ENCODE results near the gene GBP3.
"Not testable (repeated sequence)": the region's sequence is repeated elsewhere in the genome, so short reads cannot be mapped to it uniquely, and the experiment has no call there.

GBP3 gene

DNA sequence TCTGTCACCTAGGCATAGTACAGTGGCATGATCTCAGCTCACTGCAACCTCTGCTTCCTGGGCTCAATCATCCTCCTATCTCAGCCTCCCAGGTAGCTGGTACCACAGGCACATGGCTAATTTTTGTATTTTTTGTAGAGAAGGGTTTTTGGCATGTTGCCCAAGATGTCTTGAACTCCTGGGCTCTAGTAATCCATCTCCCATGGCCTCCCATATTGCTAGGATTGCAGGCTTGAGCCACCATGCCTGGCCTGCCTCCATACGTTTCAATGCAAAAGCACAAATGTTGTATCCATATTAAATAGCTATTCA lies 17.6 kb upstream of the GBP3 start:
- DNase-seq: no peak

DNA sequence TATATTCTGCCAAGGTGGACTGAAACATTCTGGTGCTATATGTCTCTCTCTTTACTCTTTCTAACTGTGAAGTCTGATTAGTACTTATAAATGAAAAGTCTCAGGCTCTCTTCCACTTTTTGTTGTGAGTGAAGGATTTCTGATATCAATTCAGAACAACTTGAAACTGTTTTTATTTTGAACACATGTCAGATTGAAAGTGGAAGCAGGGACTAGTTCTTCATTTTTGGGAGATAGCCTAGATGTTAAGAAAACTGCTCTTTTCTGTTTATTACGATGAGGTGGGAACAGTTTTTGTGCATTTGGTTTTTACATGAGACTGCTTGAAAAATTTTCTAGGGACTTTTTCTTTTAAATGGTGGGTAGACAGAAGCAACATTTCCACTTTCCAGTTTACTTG lies 14.5 kb upstream of the GBP3 start:
- DNase-seq: no peak

DNA sequence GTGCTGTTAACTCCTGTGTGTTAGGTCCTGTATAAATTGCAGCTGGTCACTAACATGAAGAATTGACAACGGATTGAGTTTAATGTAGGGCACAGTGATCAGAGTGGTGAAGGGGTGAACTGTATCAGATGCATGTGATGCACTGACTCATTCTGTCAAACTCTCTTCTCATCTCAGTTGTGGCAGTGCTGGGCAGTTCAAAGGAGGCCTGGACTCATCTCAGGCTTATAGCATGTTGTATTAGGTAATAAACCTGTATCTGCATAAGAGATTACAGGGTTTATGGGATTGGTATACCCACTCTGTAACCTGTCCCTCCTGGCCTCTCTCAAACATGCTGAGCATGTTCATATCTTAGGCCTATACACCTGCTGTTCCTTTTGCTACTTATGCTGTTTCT lies 12.4 kb upstream of the GBP3 start:
- no peak for DNase-seq

DNA sequence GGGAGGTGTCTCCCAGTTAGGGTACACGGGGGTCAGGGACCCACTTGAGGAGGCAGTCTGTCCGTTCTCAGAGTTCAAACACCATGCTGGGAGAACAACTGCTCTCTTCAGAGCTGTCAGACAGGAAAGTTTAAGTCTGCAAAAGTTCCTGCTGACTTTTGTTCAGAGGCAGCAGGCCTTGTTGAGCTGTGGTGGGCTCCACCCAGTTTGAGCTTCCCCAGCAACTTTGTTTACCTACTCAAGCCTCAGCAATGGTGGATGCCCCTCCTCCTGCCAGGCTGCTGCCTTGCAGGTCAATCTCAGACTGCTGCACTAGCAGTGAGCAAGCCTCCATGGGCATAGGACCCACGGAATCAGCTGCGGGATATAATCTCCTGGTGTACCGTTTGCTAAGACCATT lies 11.3 kb upstream of the GBP3 start:
- DNase-seq: not testable (repeated sequence)

DNA sequence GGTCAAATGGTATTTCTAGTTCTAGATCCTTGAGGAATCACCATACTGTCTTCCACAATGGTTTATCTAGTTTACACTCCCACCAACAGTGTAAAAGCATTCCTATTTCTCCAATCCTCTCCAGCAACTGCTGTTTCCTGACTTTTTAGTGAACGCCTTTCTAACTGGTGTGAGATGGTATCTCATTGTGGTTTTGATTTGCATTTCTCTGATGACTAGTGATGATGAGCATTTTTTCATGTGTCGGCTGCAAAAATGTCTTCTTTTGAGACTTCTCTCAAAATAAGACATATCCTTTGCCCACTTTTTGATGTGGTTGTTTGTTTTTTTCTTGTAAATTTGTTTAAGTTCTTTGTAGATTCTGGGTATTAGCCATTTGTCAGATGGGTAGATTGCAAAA lies 6.4 kb upstream of the GBP3 start:
- DNase-seq: not testable (repeated sequence)

DNA sequence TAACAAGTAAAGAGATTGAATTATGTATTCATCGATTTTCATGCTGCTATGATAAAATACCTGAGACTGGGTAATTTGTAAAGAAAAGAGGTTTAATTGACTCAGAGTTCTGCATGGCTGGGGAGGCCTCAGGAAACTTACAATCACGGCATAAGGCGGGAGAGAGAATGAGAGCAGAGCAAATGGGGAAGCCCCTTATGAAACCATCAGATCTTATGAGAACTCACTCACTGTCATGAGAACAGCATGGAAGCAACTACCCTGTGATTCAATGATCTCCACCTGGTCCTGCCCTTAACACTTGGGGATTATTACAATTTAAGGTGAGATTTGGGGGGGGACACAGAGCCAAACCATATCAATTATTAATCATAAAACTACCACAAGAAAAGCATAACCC lies 3.3 kb upstream of the GBP3 start:
- DNase-seq: no peak

DNA sequence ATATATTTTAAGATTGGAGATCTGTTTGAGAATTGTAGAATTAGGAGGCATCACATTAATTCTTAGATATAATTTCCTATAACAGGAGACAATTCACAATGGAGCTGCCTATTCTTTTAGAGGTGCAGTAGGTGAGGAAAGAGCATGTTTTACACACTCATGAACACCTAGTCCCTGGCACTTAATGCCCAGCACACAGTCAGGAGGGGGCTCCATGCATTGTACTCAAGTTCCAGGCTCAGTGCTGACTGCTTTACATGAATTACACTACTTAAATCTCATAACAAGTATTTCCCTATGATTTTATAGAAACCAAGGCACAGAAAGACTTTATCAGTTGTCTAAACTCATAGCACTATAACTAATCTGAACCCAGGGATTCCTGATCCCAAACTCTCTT lies 360 bp upstream of the GBP3 start:
- DNase-seq: no peak

DNA sequence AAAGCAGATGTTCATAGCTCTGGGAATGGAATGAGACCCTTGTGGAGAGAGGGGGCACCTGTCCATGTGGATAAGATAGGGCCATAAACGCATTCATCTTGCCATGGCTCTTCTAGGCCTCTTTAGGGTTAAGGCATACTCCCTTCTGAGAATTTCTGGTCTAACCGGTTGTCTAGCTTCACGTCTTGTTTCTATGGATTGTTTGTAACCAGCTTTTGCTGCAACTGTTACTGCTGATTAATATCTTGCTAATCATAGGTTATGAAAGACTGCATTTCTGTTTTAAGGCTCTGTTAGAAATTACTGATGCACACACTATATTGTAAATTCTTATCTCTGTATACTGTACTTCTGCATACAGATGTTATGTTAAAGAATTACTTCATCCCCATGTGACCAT lies 4.3 kb downstream of the GBP3 start:
- not testable (repeated sequence) for DNase-seq

DNA sequence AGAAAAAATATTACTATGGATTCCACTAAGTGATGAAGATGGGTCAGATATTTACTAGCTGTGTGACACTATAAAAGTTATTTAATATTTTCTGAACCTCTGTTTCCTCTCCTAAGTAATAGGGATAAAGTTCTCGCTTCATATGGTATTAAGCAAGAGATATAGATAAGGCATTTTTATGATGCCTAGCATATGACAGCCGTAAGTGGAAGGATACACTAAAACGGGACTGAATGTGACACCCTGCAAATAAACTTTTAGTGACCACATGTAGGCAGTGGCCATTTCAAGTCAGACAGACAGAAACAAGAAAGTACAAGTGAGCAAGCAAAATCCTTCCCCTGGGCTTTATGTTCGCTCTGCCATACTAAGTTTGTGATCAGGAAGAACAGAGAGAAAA lies 14.2 kb downstream of the GBP3 start:
- no peak for DNase-seq

DNA sequence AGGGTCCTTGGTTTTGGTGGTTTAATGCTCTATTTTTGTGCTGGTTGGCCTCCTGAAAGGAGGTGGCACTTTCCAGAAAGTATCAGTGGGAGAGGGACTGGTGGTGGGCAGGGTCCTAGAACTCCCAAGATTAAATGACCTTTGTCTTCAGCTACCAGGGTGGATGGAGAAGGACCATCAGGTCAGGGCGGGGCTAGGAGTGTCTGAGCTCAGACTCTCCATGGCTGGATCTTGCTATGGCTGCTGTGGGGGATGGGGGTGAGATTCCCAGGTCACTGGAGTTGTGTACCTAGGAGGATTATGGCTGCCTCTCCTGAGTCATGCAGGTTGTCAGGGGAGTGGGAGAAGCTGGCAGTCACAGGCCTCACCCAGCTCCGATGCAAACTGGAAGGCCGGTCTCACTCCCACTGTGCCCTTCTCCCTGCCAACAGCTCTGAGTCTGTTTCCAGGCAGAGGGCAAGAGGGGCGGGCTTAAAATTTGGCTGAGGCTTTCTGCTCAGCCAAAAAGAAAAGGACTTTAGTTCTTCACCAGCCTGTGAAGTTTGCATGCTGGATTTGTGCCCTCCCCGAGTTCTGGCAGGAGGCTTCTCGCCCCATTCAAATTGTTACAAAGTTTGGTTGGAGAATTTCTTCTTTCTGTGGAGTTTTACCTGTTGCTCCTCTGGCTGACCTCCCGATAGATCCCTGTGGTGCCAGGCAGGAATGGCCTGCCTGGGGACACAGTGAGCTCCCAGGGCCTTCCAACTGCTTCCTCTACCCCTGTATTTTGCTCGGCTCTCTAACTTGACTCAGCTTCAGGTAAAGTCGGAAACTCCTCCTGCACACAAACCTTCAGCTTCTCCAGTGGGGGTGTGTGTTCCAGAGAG lies 17.1 kb downstream of the GBP3 start:
- DNase-seq: no peak

DNA sequence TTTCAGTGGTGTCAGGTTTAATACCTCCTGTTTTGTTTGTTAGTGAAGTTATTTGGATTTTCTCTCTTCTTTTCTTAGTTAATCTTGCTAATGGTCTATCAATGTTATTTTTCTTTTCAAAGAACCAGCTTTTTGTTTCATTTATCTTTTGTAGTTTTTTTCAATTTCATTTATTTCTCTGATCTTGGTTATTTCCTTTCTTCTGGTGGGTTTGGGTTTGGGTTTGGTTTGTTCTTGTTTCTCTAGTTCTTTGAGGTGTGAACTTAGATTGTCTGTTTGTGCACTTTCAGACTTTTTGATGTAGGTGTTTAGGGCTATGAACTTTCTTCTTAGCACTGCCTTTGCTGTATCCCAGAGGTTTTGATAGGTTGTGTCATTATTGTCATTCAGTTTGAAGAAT lies 20.5 kb downstream of the GBP3 start:
- DNase-seq: not testable (repeated sequence)

DNA sequence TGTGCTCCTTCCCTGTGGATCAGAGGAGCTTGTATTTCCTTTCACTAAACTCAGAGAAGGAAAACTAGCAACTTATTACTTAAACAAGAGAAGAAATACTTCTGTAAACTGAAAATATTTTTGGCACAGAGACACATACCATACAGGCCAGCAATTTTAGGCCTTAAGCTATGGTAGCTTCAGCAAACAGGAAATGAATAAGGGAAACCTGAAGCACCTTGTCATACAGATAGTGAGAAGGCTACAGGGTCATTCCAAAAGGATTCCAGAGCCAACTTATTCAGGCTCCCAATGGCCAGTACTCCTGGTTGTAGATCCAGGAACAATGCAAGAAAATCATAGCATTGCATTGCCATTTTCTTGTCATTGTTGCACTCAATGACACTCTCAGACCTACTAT lies 21.2 kb downstream of the GBP3 start:
- no peak for DNase-seq

DNA sequence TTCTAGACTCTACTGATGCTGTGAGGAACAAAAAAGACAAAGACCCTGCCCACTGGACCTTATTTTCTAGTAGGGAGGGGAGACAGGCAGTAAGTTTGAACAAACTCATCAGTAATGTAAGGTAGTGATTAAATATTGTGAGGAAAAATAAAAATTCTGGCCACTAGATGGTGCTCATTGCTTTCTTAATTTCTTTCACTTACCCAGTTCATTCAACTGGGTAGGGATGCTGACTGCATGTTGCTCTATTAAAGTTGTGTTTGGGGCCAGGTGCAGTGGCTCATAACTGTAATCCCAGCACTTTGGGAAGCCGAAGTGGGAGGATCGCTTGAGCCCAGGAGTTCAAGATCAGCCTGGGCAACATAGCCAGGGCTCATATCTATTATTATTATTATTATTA lies 23.9 kb downstream of the GBP3 start:
- no peak for DNase-seq

DNA sequence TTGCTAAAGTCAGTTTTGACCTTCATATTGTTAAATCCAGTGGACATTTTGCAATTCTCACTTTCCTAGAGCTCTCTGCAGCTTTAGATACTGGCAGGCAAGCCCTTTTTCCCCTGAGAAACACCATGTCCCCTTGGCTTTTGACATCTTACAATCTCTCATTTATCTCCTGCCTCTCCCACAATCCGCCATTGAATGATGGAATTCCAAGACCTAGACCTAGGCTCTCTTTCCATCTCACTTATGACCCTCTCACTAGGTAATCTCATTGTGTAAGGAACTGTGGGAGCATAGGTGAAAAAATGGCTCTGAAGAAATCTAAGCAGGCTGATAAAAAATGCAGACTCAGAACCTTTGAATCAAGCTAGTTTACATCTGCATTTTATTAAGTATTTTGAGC lies 32.2 kb downstream of the GBP3 start:
- DNase-seq: no peak

DNA sequence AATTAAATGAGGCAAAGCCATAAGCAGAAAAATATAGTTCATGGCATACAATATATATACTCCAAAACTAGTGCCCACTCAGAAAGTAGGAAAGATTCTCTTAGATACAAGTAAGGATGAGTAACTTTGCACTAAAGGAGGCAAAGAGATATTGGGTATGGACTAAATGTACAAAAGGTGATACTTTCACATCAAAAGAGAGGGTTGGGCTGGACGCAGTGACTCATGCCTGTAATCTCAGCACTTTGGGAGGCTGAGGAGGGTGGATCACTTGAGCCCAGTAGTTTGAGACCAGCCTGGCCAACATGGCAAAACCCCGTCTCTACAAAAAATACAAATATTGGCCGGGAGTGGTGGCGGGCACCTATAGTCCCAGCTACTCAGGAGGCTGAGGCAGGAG lies 37.0 kb downstream of the GBP3 start:
- no peak for DNase-seq

DNA sequence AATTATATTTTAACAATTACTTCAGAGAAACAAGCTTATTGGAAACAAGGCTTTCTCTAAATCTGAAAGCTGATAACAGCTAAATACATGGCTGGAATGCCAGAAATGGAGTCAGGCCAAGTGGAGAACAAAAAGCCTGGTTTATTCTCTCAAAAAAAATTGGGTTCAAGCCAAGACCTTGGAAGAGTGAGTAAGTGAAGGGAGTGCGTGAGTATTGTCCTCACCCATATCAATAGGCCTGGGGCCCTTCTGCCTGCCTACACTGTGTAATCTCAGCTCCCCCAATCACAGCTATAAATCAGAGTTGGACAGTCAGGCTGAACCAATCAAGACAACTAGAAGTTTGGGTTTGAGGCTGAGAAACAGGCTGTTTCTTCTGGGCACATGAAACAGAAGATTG lies 37.6 kb downstream of the GBP3 start:
- no peak for DNase-seq

DNA sequence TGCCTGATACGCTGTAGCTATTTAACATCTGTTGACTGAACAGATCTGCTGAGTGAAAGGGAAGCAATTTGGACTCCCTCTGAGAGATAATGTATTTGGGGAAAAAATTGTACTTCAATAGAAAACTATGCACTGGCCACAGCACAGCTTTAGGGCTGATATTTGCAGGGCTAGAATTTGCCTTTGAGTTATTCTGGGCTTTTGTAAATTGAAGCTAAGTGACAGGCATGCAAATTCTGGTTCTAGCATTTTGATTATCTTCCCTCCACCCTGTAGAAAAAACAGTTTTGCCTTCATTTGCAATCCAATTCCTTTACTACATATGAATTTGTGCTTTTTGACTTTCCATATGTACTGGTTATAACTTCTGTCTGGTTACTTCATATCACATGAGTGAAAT lies 38.1 kb downstream of the GBP3 start:
- DNase-seq: no peak

DNA sequence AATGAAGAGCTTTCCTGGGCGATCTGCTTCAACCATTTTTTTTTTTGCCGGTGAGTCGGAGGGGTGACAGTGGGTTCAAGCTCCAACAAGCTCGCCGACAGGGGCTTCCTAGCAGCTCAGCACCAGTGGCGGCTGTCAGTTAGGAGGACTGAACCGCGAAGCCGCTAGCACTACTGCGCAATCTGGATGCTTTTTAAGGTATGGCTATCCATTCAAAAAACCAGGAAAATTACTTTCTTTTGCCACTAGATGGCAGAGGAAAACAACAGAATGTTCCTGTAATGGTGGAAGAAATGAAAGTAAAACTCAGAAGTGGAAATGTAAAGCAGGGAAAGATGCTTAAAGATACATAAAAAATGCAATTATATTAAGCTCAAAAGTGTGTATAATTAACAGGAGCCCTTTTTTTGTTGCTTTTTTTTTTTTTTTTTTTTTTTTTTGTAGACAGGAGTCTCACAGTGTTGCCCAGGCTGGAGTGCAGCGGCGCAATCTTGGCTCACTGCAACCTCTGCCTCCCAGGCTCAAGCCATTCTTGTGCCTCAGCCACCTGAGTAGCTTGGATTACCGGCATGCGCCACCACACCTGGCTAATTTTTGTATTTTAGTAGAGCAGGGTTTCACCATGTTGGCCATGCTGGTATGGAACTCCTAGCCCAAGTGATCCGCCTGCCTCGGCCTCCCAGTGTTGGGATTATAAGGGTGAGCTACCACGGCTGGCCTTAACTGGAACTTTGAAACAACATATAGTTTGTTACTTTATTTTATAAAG lies 38.7 kb downstream of the GBP3 start:
- DNase-seq: no peak

DNA sequence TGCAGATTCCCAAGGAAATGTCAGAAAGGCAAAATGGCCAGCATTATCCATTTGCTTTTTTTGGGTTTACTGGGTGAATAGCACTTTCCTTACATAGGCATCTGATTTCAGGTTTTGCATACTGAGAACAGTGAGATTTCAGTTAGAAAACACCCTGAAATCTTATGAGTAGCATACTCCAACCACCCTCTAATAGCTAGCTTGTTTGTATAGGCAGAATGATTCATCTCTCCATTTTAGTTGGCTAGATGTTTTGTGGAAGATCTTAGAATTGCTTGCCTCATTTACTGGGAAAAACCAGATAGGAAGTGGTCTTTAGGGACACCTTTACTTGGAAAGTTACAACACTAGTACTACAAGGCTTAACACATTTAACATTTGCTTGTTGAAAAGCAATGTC lies 40.6 kb downstream of the GBP3 start:
- DNase-seq: no peak

DNA sequence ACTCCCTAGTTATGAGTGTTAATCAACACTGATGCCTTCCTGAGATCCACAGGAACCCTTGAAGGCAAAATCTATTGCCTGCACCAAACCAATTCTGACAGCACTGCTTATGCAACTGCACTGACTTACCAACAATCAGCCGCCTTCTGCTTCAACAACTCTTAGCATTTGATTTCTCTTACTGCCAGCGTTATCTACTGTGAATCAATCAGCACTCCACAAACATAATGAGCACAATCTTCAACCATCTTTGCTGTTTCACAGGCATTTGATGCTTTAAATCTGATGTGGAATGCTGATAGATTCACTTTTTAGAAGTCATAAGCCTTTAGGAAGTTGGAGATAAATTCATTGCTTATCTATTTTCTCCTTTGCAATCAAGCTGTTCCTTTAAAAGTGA lies 41.2 kb downstream of the GBP3 start:
- DNase-seq: not testable (repeated sequence)

DNA sequence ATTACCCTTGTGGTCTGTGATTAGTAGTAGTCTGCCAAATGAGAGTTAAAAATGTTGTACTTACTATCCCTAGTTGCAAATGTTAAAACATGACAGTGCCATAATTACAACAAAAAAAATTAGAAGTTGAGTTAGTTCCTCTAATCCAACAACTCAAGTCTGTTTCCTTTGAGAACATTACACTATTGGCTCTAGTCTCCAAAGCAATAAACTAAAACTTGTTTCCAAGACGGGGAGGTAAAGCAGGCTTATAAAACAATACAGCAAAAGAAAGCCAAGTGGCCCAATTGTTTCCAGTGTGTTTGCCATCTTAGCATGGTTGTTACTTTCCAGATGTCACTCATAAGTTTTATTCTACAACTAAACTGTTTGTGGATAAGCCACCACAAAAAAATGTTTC lies 41.8 kb downstream of the GBP3 start:
- no peak for DNase-seq

DNA sequence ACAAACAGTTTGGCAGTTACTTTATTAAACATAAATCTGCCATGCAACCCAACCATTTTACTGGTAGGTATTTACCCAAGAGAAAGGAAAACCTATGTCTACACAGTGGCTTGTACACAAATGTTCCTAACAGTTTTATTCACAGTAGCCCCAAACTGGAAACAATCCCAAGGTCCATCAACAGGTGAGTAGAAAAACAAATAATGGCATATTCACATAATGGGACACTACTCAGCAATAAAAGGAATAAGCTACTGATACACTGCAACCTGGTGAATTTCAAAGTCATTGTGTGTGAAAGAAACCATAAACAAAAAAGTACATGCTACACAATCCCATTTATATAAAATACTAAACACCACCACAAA lies 42.9 kb downstream of the GBP3 start:
- no peak for DNase-seq

DNA sequence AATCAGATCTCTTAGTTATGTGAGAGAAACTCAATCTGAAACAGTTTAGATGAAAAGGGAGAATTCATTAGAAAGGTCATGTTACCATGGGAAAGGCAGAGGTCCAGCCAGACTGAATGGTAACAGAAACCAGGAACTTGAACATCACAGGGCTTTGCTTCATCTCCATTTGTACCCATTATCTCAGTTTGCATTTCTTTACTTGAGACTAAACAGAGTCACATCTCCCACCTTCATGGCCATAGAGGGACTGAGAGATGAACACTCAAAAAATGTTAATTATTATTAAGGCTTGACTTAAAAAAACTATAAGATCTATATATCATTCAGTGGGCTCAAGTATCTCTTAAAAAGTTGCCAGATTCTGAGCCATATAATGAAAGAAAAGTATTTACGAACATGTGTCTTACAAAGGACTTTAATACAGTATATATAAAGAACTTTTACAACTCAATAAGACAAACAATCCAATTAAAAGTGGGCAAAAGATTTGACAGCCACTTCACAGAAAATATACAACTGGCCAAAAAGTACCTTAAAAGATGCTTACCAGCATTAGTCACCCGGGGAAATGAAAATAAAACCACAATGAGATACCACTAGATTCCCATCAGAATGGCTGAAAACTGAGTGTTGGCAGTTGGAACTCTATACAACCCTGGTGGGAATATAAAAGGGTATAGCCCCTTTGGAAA lies 43.5 kb downstream of the GBP3 start:
- no peak for DNase-seq

DNA sequence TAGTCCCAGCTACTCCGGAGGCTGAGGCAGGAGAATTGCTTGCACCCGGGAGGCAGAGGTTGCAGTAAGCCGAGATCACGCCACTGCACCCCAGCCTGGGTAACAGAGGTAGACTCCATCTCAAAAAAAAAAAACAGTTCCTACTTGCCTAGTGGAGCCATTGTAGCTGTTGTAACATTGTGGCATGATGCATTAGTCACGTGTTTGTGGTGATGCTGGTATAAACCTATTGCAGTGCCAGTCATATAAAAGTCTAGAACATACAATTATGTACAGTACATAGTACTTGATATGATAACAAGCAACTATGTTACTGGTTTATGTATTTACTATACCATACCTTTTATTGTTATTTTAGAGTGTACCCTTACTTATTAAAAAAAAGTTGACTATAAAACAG lies 46.4 kb downstream of the GBP3 start:
- no peak for DNase-seq

All from activated CD4-positive, alpha-beta T cell treated with anti-CD3 and anti-CD28 coated beads for 1 hour (primary cell).